ENCODE data around the gene CLC.

- TF ChIP-seq POLR2AphosphoS5 (IDR thresholded peaks at IDR 0.05) (no peak), CTCF (IDR thresholded peaks at IDR 0.05) (no peak)
Measured at GRCh38 chr19:39684267-39684666, 53.6 kb downstream of the CLC start.
